IMR-90 (cell line): ENCODE data around the gene RHOBTB1. TPM values are rescaled to one million over a fixed set of nuclear protein-coding genes. Genes with fewer than 3 reads are reported as not detected.

Experiments
- ATAC-seq: fragments of 200-7000 bp; cut with Tn5 transposase; 2 replicates; pipeline ENCODE4 v1.9.1; 2020; ENCODE audit warnings: low read depth, mild to moderate bottlenecking, moderate library complexity
- BruUV-seq: library from RNA; stranded (reverse); fragments of 400-500 nt; replicated peaks from 2 replicates; lab custom pipeline; 2021; lab: Mats Ljungman, UMichigan
- CTCF ChIA-PET: fragments of 300-600 bp; formaldehyde crosslinking; extraction: SDS; loops from one replicate; lab custom pipeline; 2021; ENCODE audit warnings: antibody characterized with exemption; lab: Yijun Ruan, JAX
- POLR2A ChIA-PET: fragments of 300-600 bp; sonication (Branson Sonifier 250); formaldehyde crosslinking; loops from one replicate; lab custom pipeline; 2022; ENCODE audit warnings: antibody characterized with exemption; ENCODE audit not compliant: unreplicated experiment; lab: Charles Lee
- DNase-seq: peaks from one replicate; pipeline ENCODE4 v3.0.0; 2013
- H2AFZ ChIP-seq: replicated peaks from 2 replicates; pipeline ENCODE3; 2013; ENCODE audit warnings: low read length, mild to moderate bottlenecking; ENCODE audit not compliant: poor library complexity
- H2AK5ac ChIP-seq: 2 replicates; pipeline ENCODE4 v1.6.1; 2013; ENCODE audit warnings: low read depth, low read length, inconsistent platforms
- H2AK9ac ChIP-seq: replicated peaks from 2 replicates; pipeline ENCODE3; 2013; ENCODE audit warnings: mild to moderate bottlenecking, low read depth, low read length, moderate library complexity; ENCODE audit not compliant: poor library complexity
- H2BK120ac ChIP-seq: 2 replicates; pipeline ENCODE4 v1.6.1; 2013; ENCODE audit warnings: low read depth, low read length, inconsistent platforms
- H2BK15ac ChIP-seq: 3 replicates; pipeline ENCODE4 v1.6.1; 2013; ENCODE audit warnings: low read depth, low read length, inconsistent platforms
- H2BK20ac ChIP-seq: 2 replicates; pipeline ENCODE4 v1.6.1; 2013; ENCODE audit warnings: low read depth, mild to moderate bottlenecking, inconsistent platforms, low read length, moderate library complexity
- H2BK5ac ChIP-seq: 2 replicates; pipeline ENCODE4 v1.6.1; 2013; ENCODE audit warnings: mild to moderate bottlenecking, low read depth, low read length, inconsistent platforms; ENCODE audit not compliant: poor library complexity, severe bottlenecking
- H3K14ac ChIP-seq: replicated peaks from 2 replicates; pipeline ENCODE4 v1.6.1; 2013; ENCODE audit warnings: low read depth, low read length, inconsistent platforms
- H3K18ac ChIP-seq: 2 replicates; pipeline ENCODE4 v1.6.1; 2013; ENCODE audit warnings: low read depth, low read length, control low read depth
- H3K23ac ChIP-seq: 2 replicates; pipeline ENCODE4 v1.6.1; 2013; ENCODE audit warnings: low read depth, low read length, inconsistent platforms
- H3K27ac ChIP-seq: 2 replicates; pipeline ENCODE4 v1.5.1; 2013; ENCODE audit warnings: mild to moderate bottlenecking, control low read depth, low read length; ENCODE audit not compliant: insufficient read depth
- H3K27me3 ChIP-seq: 2 replicates; pipeline ENCODE4 v1.6.1; 2013; ENCODE audit warnings: low read length; ENCODE audit not compliant: control insufficient read depth, insufficient read depth
- H3K36me3 ChIP-seq: 2 replicates; pipeline ENCODE4 v1.6.1; 2013; ENCODE audit warnings: low read length, mixed read lengths; ENCODE audit not compliant: control insufficient read depth, insufficient read depth
- H3K4ac ChIP-seq: 2 replicates; pipeline ENCODE4 v1.6.1; 2013; ENCODE audit warnings: low read depth, low read length, inconsistent platforms
- H3K4me1 ChIP-seq: 2 replicates; pipeline ENCODE4 v1.6.1; 2013; ENCODE audit warnings: low read length, mixed read lengths; ENCODE audit not compliant: control insufficient read depth, insufficient read depth
- H3K4me2 ChIP-seq: 2 replicates; pipeline ENCODE4 v1.6.1; 2013; ENCODE audit warnings: low read depth, mild to moderate bottlenecking, control low read depth, low read length, moderate library complexity
- H3K4me3 ChIP-seq: 2 replicates; pipeline ENCODE4 v1.5.1; 2013; ENCODE audit warnings: low read depth, mild to moderate bottlenecking, control low read depth, low read length, moderate library complexity; ENCODE audit not compliant: insufficient read depth
- H3K56ac ChIP-seq: 2 replicates; pipeline ENCODE4 v1.6.1; 2013; ENCODE audit warnings: low read length, inconsistent platforms; ENCODE audit not compliant: insufficient read depth; ENCODE audit errors: extremely low read depth
- H3K79me1 ChIP-seq, 2 experiments: 2 replicates each; pipeline ENCODE4 v1.6.1; 2013; ENCODE audit warnings: low read length in 2 of 2, inconsistent platforms in 1 of 2, low read depth in 1 of 2
- H3K9ac ChIP-seq: 2 replicates; pipeline ENCODE4 v1.6.1; 2013; ENCODE audit warnings: low read depth, low read length, control low read depth
- H3K9me1 ChIP-seq: 2 replicates; pipeline ENCODE4 v1.6.1; 2013; ENCODE audit warnings: low read length, inconsistent platforms; ENCODE audit not compliant: insufficient read depth
- H3K9me3 ChIP-seq: 2 replicates; pipeline ENCODE4 v1.6.1; 2013; ENCODE audit warnings: low read length; ENCODE audit not compliant: control insufficient read depth, insufficient read depth
- H4K20me1 ChIP-seq: 2 replicates; pipeline ENCODE4 v1.6.1; 2013; ENCODE audit warnings: low read length, inconsistent platforms; ENCODE audit not compliant: insufficient read depth
- H4K5ac ChIP-seq: 2 replicates; pipeline ENCODE4 v1.6.1; 2013; ENCODE audit warnings: mild to moderate bottlenecking, low read depth, low read length, control low read depth
- H4K8ac ChIP-seq, 2 experiments: 2 replicates each; pipeline ENCODE4 v1.6.1; 2013; ENCODE audit warnings: low read depth in 2 of 2, low read length in 2 of 2, control low read depth in 1 of 2, inconsistent platforms in 1 of 2
- H4K91ac ChIP-seq: 2 replicates; pipeline ENCODE4 v1.6.1; 2013; ENCODE audit warnings: low read depth, low read length, inconsistent platforms; ENCODE audit not compliant: insufficient read depth
- CEBPB ChIP-seq: IDR thresholded peaks from 2 replicates; pipeline ENCODE4 v1.6.1; 2012; ENCODE audit warnings: low read depth, low read length, improper control_type of control experiment
- FOS ChIP-seq: fragments of 150-350 bp; IDR thresholded peaks from 2 replicates; pipeline ENCODE4 v1.6.1; 2016; ENCODE audit warnings: low read depth, low read length
- USF2 ChIP-seq: fragments of 150-350 bp; IDR thresholded peaks from 2 replicates; pipeline ENCODE4 v1.6.1; 2017; ENCODE audit warnings: mild to moderate bottlenecking, antibody characterized with exemption, low read length, low read depth
- WGBS, 2 experiments: methylation state at CpG; one replicate each; pipeline versions ENCODE4 v1.1.5 to v1.1.7; 2013; ENCODE audit warnings: missing lambda C conversion rate in 2 of 2; ENCODE audit not compliant: insufficient read length in 1 of 2; ENCODE audit errors: extremely low coverage in 2 of 2; 5-methylcytosine and 5-hydroxymethylcytosine counted together
- dilution Hi-C: fragments of 300-500 bp; cut with HindIII; formaldehyde crosslinking; loops from one replicate; pipeline ENCODE4 v1.14.3; 2018; ENCODE audit warnings: low sequenced_read_pairs; ENCODE audit not compliant: unreplicated experiment
- in situ Hi-C: fragments of 300-500 bp; cut with MboI; formaldehyde crosslinking; loops from 3 replicates; pipeline ENCODE4 v1.14.3; 2019; ENCODE audit warnings: low sequenced_read_pairs, inconsistent platforms, mixed read lengths
- intact Hi-C: fragments of 100-400 bp; cut with micrococcal nuclease; formaldehyde crosslinking; loops from 2 replicates; pipeline ENCODE4 v1.10.0; 2022
- polyA plus RNA-seq, 3 experiments: library from polyadenylated mRNA; depleted of rRNA; stranded (reverse); fragments of >200 nt; gene quantifications; 2 replicates each; pipeline ENCODE4 v1.2.3, GENCODE V29; 2012; ENCODE audit warnings: low replicate concordance in 1 of 3
- total RNA-seq: library from RNA; depleted of rRNA; stranded (reverse); fragments of >200 nt; gene quantifications from 2 replicates; pipeline ENCODE4 v1.2.3, GENCODE V29; 2012

Gene RHOBTB1
- total and polyA plus RNA-seq, 2 of the 4 experiments (the other 2 are of a cell fraction) = 8.9 to 15.2 TPM

- H2BK20ac ChIP-seq = peak overlapping the region; percentile 29; the same call in 1 of the 2 replicates
- H4K20me1 ChIP-seq = no peaks in the 10 kb centered on the region
- no peak overlapping the region for H3K9ac ChIP-seq
- peak overlapping the region; percentile 63; the same call in 1 of the 2 replicates for H3K23ac ChIP-seq
- no TSS peak for BruUV-seq
- no peak for TF ChIP-seq USF2
- peak; percentile 64 for TF ChIP-seq CEBPB
- 0 out of 2 replicates have a peak, but pooled peaks have one; percentile 44 for TF ChIP-seq FOS
- H2AK9ac ChIP-seq = no peak overlapping the region
- H3K4ac ChIP-seq = 0 out of 2 replicates have a peak overlapping the region, but pooled peaks have one; percentile 37
- no peak overlapping the region for H3K56ac ChIP-seq
- H3K4me2 ChIP-seq = no peak overlapping the region; the same call in 1 of the 2 replicates
- in situ Hi-C loops = loop anchor here (25.0 kb wide), 1 partner anchor 1299 kb away; no protein-coding TSS in a partner anchor
- peaks cover 7% of the 10 kb centered on the region for H3K9me1 ChIP-seq
- H2BK5ac ChIP-seq = peak overlapping the region; percentile 63
- H3K27me3 ChIP-seq = no peaks in the 10 kb centered on the region
- peaks cover 2% of the 10 kb centered on the region for H3K4me1 ChIP-seq
- H4K91ac ChIP-seq = no peak overlapping the region
- no peak overlapping the region for H2AFZ ChIP-seq
- 0 out of 3 replicates have a peak overlapping the region, but pooled peaks have one; percentile 9 for H2BK15ac ChIP-seq
- no peak overlapping the region for H3K27ac ChIP-seq
- dilution Hi-C loops = no loop called here
- peak overlapping the region in 1 of 2 experiments; percentile 32; a peak in 2 of 4 replicates for H4K8ac ChIP-seq
- 0 out of 2 replicates have a peak overlapping the region, but pooled peaks have one; percentile 28 for H3K14ac ChIP-seq
- ChIA-PET POLR2A (no interaction called here), CTCF (no interaction called here)
- H2AK5ac ChIP-seq = peak overlapping the region; percentile 25
- H2BK120ac ChIP-seq = peak overlapping the region; percentile 44
- H3K4me3 ChIP-seq = no peak overlapping the region
- no peaks in the 10 kb centered on the region for H3K9me3 ChIP-seq
- 0 out of 2 replicates have a peak, but pooled peaks cover 4% of the 10 kb centered on the region for H3K36me3 ChIP-seq
- peak; percentile 59; the same call in 1 of the 2 replicates for ATAC-seq
- intact Hi-C loops = no loop called here
- H3K79me1 ChIP-seq = peaks cover 11 to 42% of the 10 kb centered on the region in 2 experiments; a peak in 3 of 4 replicates
- peak; percentile 76 for DNase-seq
- no peak overlapping the region; the same call in 1 of the 2 replicates for H4K5ac ChIP-seq
- WGBS, 2 experiments = no CpG with 5 or more reads among the region's 5 CpGs
- H3K18ac ChIP-seq = peak overlapping the region; percentile 28; the same call in 1 of the 2 replicates
Observed at GRCh38 chr10:60937784-60938654, 6.0 kb downstream of the RHOBTB1 start.
